HepG2 (cell line): ENCODE data around the gene HLF. TPM values are rescaled to one million over a fixed set of nuclear protein-coding genes. Genes with fewer than 3 reads are reported as not detected.
A peak's percentile ranks its signal among the peaks of the same experiment; 100 is the strongest.

Source experiments
- AHR ChIP-seq: IDR thresholded peaks from 2 replicates; pipeline ENCODE4 v1.6.1; 2018; ENCODE audit warnings: missing genetic modification reagents, missing compliant biosample characterization
- BRD4 ChIP-seq: sonication (generic); formaldehyde crosslinking; IDR thresholded peaks from 2 replicates; pipeline ENCODE4 v1.4.0; 2020; ENCODE audit warnings: missing genetic modification reagents
- GZF1 ChIP-seq: sonication (generic); formaldehyde crosslinking; IDR thresholded peaks from 2 replicates; pipeline ENCODE4 v1.5.1; 2020; ENCODE audit warnings: mild to moderate bottlenecking, missing genetic modification reagents
- IRF2 ChIP-seq: IDR thresholded peaks from 2 replicates; pipeline ENCODE4 v1.6.1; 2018; ENCODE audit warnings: missing genetic modification reagents, missing compliant biosample characterization
- PHF21A ChIP-seq: sonication (generic); formaldehyde crosslinking; IDR thresholded peaks from 2 replicates; pipeline ENCODE4 v1.5.0; 2020; ENCODE audit warnings: mild to moderate bottlenecking, missing genetic modification reagents
- SMAD9 ChIP-seq: sonication (generic); formaldehyde crosslinking; IDR thresholded peaks from 2 replicates; pipeline ENCODE4 v1.5.1; 2020; ENCODE audit warnings: mild to moderate bottlenecking, missing genetic modification reagents
- ZNF121 ChIP-seq: sonication (generic); formaldehyde crosslinking; IDR thresholded peaks from 2 replicates; pipeline ENCODE4 v1.5.0; 2020; ENCODE audit warnings: mild to moderate bottlenecking, missing genetic modification reagents
- ZNF567 ChIP-seq: sonication (generic); formaldehyde crosslinking; IDR thresholded peaks from 2 replicates; pipeline ENCODE4 v1.8.1; 2023; ENCODE audit warnings: mild to moderate bottlenecking, missing genetic modification reagents, borderline replicate concordance
- polyA plus RNA-seq, 8 experiments: library from polyadenylated mRNA; depleted of rRNA in 3 of 8; stranded (reverse) in 7 of 8; unstranded in 1 of 8; fragments of >200 nt; fragmentation: Illumina TruSeq in 4 of 8; extraction: Trizol in 4 of 8; gene quantifications; 2 replicates each; pipeline versions ENCODE4 v1.2.1 to v1.2.3, GENCODE V29; 2011 to 2016; ENCODE audit warnings: low read depth in 4 of 8, missing spikeins in 1 of 8, mixed read lengths in 1 of 8; ENCODE audit not compliant: insufficient read depth in 1 of 8
- total RNA-seq, 5 experiments: library from RNA; depleted of rRNA; stranded (reverse); fragments of >200 nt; fragmentation: Illumina TruSeq; extraction: Trizol; gene quantifications; 2 replicates each; pipeline ENCODE4 v1.2.3, GENCODE V29; 2016; ENCODE audit warnings: low read depth in 1 of 5
- TF ChIP-seq, protein P1 (sequence below), 2 experiments: sonication (generic) in 1 of 2; formaldehyde crosslinking in 1 of 2; IDR thresholded peaks; 2 replicates each; pipeline versions ENCODE4 v1.6.1 to v1.9.0; 2014 to 2022; ENCODE audit warnings: antibody characterized with exemption in 1 of 2, borderline replicate concordance in 1 of 2, inconsistent platforms in 1 of 2, low read depth in 1 of 2, missing genetic modification reagents in 1 of 2
- TF ChIP-seq, protein P2 (sequence below): sonication (generic); formaldehyde crosslinking; IDR thresholded peaks from 2 replicates; pipeline ENCODE4 v1.5.1; 2020; ENCODE audit warnings: missing genetic modification reagents, mild to moderate bottlenecking, borderline replicate concordance
- TF ChIP-seq, protein P3 (sequence below): sonication (generic); formaldehyde crosslinking; IDR thresholded peaks from 2 replicates; pipeline ENCODE4 v1.4.0; 2020; ENCODE audit warnings: missing genetic modification reagents
- TF ChIP-seq, protein P4 (sequence below): sonication (generic); formaldehyde crosslinking; IDR thresholded peaks from 2 replicates; pipeline ENCODE4 v1.4.0; 2020; ENCODE audit warnings: mild to moderate bottlenecking, low read depth, missing genetic modification reagents
- TF ChIP-seq, protein P5 (sequence below): sonication (generic); formaldehyde crosslinking; IDR thresholded peaks from 2 replicates; pipeline ENCODE4 v1.8.1; 2023; ENCODE audit warnings: mild to moderate bottlenecking, missing genetic modification reagents, borderline replicate concordance

Gene HLF
- total and polyA plus RNA-seq, 2 of the 13 experiments (the other 11 are each of a cell fraction or from before 2014, with no cell fraction given), result 202 to 346 TPM

DNA sequence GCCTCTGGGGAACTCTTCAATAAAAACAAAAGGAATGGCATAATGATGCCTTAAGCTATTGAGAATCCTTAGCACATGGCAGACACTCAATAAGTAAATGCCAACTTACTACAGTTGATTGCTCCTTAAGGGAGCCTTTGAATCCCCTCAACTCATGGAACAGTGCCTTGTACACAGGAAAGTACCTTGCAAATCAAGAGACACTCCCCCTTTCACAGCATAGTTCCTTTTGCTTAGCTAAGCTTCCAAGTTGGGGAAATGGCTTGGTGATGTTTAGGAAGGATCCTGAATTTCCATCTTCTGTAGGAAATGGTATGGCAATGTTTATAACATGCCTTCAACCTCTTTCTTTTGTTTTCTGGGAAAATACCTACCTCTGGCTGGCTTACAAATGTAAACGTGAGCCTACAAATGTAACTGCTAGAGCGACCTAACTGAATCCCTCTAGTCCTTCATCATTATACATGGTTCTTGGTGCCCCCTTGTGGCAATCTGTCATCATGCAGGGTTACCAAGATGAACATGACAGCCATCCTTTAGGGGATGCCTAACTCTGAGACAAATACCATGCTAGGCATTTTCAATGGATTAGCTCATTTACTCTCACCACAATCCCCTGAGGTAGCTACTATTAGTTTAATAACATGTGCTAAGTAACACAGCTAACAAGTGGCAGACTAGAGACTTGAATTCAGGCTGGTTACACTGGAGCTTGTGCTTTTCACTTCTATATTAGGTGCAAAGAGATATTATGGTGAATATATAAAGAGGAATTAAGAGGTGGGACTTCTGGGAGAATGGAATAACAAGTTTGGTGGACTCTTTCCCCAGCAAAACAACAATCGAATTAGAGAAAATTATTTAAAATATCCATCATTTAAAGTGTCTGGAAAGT is 91.9 kb downstream of the HLF start (continued):
- TF ChIP-seq, protein P1, sequence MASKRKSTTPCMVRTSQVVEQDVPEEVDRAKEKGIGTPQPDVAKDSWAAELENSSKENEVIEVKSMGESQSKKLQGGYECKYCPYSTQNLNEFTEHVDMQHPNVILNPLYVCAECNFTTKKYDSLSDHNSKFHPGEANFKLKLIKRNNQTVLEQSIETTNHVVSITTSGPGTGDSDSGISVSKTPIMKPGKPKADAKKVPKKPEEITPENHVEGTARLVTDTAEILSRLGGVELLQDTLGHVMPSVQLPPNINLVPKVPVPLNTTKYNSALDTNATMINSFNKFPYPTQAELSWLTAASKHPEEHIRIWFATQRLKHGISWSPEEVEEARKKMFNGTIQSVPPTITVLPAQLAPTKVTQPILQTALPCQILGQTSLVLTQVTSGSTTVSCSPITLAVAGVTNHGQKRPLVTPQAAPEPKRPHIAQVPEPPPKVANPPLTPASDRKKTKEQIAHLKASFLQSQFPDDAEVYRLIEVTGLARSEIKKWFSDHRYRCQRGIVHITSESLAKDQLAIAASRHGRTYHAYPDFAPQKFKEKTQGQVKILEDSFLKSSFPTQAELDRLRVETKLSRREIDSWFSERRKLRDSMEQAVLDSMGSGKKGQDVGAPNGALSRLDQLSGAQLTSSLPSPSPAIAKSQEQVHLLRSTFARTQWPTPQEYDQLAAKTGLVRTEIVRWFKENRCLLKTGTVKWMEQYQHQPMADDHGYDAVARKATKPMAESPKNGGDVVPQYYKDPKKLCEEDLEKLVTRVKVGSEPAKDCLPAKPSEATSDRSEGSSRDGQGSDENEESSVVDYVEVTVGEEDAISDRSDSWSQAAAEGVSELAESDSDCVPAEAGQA (IDR thresholded peaks at IDR 0.05; ENCODE audit: low read depth), result no peak
- TF ChIP-seq, protein P1 (CRISPR knock-in tag; IDR thresholded peaks at IDR 0.05; ENCODE audit: borderline replicate concordance), result no peak
- TF ChIP-seq SMAD9 (no peak), BRD4 (CRISPR knock-in tag) (no peak), PHF21A (CRISPR knock-in tag) (no peak), ZNF121 (CRISPR knock-in tag) (no peak), AHR (CRISPR knock-in tag) (no peak), IRF2 (CRISPR knock-in tag) (peak; percentile 68; the same call in 1 of the 2 replicates), ZNF567 (CRISPR knock-in tag) (0 out of 2 replicates have a peak, but pooled peaks have one; percentile 15), GZF1 (no peak)
- TF ChIP-seq, protein P2, sequence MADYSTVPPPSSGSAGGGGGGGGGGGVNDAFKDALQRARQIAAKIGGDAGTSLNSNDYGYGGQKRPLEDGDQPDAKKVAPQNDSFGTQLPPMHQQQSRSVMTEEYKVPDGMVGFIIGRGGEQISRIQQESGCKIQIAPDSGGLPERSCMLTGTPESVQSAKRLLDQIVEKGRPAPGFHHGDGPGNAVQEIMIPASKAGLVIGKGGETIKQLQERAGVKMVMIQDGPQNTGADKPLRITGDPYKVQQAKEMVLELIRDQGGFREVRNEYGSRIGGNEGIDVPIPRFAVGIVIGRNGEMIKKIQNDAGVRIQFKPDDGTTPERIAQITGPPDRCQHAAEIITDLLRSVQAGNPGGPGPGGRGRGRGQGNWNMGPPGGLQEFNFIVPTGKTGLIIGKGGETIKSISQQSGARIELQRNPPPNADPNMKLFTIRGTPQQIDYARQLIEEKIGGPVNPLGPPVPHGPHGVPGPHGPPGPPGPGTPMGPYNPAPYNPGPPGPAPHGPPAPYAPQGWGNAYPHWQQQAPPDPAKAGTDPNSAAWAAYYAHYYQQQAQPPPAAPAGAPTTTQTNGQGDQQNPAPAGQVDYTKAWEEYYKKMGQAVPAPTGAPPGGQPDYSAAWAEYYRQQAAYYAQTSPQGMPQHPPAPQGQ (CRISPR knock-in tag), result no peak
- TF ChIP-seq, protein P3, sequence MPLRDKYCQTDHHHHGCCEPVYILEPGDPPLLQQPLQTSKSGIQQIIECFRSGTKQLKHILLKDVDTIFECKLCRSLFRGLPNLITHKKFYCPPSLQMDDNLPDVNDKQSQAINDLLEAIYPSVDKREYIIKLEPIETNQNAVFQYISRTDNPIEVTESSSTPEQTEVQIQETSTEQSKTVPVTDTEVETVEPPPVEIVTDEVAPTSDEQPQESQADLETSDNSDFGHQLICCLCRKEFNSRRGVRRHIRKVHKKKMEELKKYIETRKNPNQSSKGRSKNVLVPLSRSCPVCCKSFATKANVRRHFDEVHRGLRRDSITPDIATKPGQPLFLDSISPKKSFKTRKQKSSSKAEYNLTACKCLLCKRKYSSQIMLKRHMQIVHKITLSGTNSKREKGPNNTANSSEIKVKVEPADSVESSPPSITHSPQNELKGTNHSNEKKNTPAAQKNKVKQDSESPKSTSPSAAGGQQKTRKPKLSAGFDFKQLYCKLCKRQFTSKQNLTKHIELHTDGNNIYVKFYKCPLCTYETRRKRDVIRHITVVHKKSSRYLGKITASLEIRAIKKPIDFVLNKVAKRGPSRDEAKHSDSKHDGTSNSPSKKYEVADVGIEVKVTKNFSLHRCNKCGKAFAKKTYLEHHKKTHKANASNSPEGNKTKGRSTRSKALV (CRISPR knock-in tag), result no peak
- TF ChIP-seq, protein P4, sequence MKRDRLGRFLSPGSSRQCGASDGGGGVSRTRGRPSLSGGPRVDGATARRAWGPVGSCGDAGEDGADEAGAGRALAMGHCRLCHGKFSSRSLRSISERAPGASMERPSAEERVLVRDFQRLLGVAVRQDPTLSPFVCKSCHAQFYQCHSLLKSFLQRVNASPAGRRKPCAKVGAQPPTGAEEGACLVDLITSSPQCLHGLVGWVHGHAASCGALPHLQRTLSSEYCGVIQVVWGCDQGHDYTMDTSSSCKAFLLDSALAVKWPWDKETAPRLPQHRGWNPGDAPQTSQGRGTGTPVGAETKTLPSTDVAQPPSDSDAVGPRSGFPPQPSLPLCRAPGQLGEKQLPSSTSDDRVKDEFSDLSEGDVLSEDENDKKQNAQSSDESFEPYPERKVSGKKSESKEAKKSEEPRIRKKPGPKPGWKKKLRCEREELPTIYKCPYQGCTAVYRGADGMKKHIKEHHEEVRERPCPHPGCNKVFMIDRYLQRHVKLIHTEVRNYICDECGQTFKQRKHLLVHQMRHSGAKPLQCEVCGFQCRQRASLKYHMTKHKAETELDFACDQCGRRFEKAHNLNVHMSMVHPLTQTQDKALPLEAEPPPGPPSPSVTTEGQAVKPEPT (CRISPR knock-in tag), result no peak
- TF ChIP-seq, protein P5, sequence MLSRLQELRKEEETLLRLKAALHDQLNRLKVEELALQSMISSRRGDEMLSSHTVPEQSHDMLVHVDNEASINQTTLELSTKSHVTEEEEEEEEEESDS (CRISPR knock-in tag), result no peak
